ENCODE results near the gene EIF4A2. TPM values are rescaled to one million over a fixed set of nuclear protein-coding genes. Genes with fewer than 3 reads are reported as not detected.

Gene EIF4A2
- total and polyA plus RNA-seq, 2 of the 13 experiments (the other 11 are each of a cell fraction or from before 2014, with no cell fraction given) = 480 to 596 TPM

GRCh38 chr3:186783731-186784515 is 546 bp downstream of the EIF4A2 start (continued):
- TF ChIP-seq STAT6 (CRISPR knock-in tag; IDR thresholded peaks at IDR 0.05; ENCODE audit: borderline replicate concordance) = no peak
- no peak for TF ChIP-seq MAZ (IDR thresholded peaks at IDR 0.05; ENCODE audit: borderline replicate concordance, low read depth, low read length)
- no peak for TF ChIP-seq MAZ (CRISPR knock-in tag; IDR thresholded peaks at IDR 0.05; ENCODE audit: low read depth)
- peak; percentile 45; the same call in 1 of the 2 replicates for TF ChIP-seq ZC3H4 (CRISPR knock-in tag; IDR thresholded peaks at IDR 0.05; ENCODE audit: borderline replicate concordance)
- TF ChIP-seq ZFP90 (CRISPR knock-in tag; IDR thresholded peaks at IDR 0.05; ENCODE audit: borderline replicate concordance) = no peak; the same call in 1 of the 2 replicates
- peak; percentile 58; the same call in 1 of the 2 replicates for TF ChIP-seq ZNF225 (CRISPR knock-in tag; IDR thresholded peaks at IDR 0.05)
- no peak for TF ChIP-seq TFDP2 (CRISPR knock-in tag; IDR thresholded peaks at IDR 0.05)
- TF ChIP-seq ZSCAN25 (CRISPR knock-in tag; IDR thresholded peaks at IDR 0.05) = no peak
- peak; percentile 60; the same call in 1 of the 2 replicates for TF ChIP-seq ZNF691 (CRISPR knock-in tag; IDR thresholded peaks at IDR 0.05; ENCODE audit: borderline replicate concordance, low read depth)
- TF ChIP-seq SMC3 (IDR thresholded peaks at IDR 0.05; ENCODE audit: low read length) = no peak
- 0 out of 2 replicates have a peak, but pooled peaks have one; percentile 3 for TF ChIP-seq DDIT3 (CRISPR knock-in tag; IDR thresholded peaks at IDR 0.05)
- TF ChIP-seq HIVEP1 (CRISPR knock-in tag; IDR thresholded peaks at IDR 0.05) = no peak
- no peak for TF ChIP-seq ZXDC (CRISPR knock-in tag; IDR thresholded peaks at IDR 0.05)
- TF ChIP-seq ZNF260 (CRISPR knock-in tag; IDR thresholded peaks at IDR 0.05; ENCODE audit: borderline replicate concordance, low read depth) = no peak
- no peak for TF ChIP-seq KLF15 (CRISPR knock-in tag; IDR thresholded peaks at IDR 0.05; ENCODE audit: borderline replicate concordance)
- TF ChIP-seq ZNF629 (CRISPR knock-in tag; conservative IDR thresholded peaks at IDR 0.05) = no peak
- no peak for TF ChIP-seq FOXA1 (IDR thresholded peaks at IDR 0.05)
- TF ChIP-seq FOXA1 (CRISPR knock-in tag; IDR thresholded peaks at IDR 0.05) = no peak
- TF ChIP-seq YY1 (IDR thresholded peaks at IDR 0.05; ENCODE audit: insufficient read depth, insufficient replicate concordance, low read depth, low read length) = peak; percentile 76
- TF ChIP-seq SOX5 (CRISPR knock-in tag; IDR thresholded peaks at IDR 0.05; ENCODE audit: borderline replicate concordance) = no peak
- peak; percentile 67; the same call in 1 of the 2 replicates for TF ChIP-seq MAF1 (CRISPR knock-in tag; IDR thresholded peaks at IDR 0.05; ENCODE audit: borderline replicate concordance)
- TF ChIP-seq THYN1 (CRISPR knock-in tag; IDR thresholded peaks at IDR 0.05; ENCODE audit: borderline replicate concordance, low read depth) = no peak
